Small intestine (tissue), 7 donors: Measurements from ENCODE around the gene MECR. TPM values are rescaled to one million over a fixed set of nuclear protein-coding genes. Genes with fewer than 3 reads are reported as not detected.

Experiments used
- DNase-seq, 2 donors: peaks; one replicate each; pipeline versions ENCODE4 v3.0.0 to v3.0.0-alpha.2; 2013
- FAIRE-seq: peaks from 2 replicates; lab custom pipeline; 2012; peaks lifted over from hg19 to GRCh38; lab: Jason Lieb, UNC
- H3K27ac ChIP-seq, 3 donors: one replicate each; pipeline ENCODE4 v1.5.1; 2013; ENCODE audit warnings: low read length in 2 of 3, mild to moderate bottlenecking in 2 of 3, control low read depth in 1 of 3, inconsistent platforms in 1 of 3, low read depth in 1 of 3, moderate library complexity in 1 of 3
- H3K27me3 ChIP-seq, 3 donors: one replicate each; pipeline ENCODE4 v1.6.1; 2013; ENCODE audit warnings: low read length in 3 of 3, inconsistent platforms in 1 of 3; ENCODE audit not compliant: control insufficient read depth in 3 of 3, insufficient read depth in 3 of 3
- H3K36me3 ChIP-seq, 3 donors: one replicate each; pipeline ENCODE4 v1.6.1; 2013; ENCODE audit warnings: low read length in 3 of 3, inconsistent platforms in 1 of 3, low read depth in 1 of 3, mild to moderate bottlenecking in 1 of 3, moderate library complexity in 1 of 3; ENCODE audit not compliant: control insufficient read depth in 3 of 3, insufficient read depth in 2 of 3
- H3K4me1 ChIP-seq, 3 donors: one replicate each; pipeline ENCODE4 v1.6.1; 2013; ENCODE audit warnings: low read length in 2 of 3, inconsistent platforms in 1 of 3, low read depth in 1 of 3, mild to moderate bottlenecking in 1 of 3, moderate library complexity in 1 of 3; ENCODE audit not compliant: control insufficient read depth in 3 of 3, insufficient read depth in 2 of 3
- H3K4me3 ChIP-seq, 3 donors: one replicate each; pipeline ENCODE4 v1.5.1; 2013; ENCODE audit warnings: low read length in 3 of 3, control low read depth in 1 of 3, inconsistent platforms in 1 of 3, low read depth in 1 of 3, mild to moderate bottlenecking in 1 of 3, moderate library complexity in 1 of 3
- H3K9me3 ChIP-seq, 2 donors: one replicate each; pipeline ENCODE4 v1.6.1; 2013; ENCODE audit warnings: low read depth in 1 of 2, low read length in 1 of 2; ENCODE audit not compliant: control insufficient read depth in 2 of 2, insufficient read depth in 1 of 2
- WGBS, 3 donors: extraction: QIAGEN DNeasy Blood & Tissue Kit; methylation state at CpG; one replicate each; pipeline ENCODE4 v1.1.7; 2013; 5-methylcytosine and 5-hydroxymethylcytosine counted together
- polyA plus RNA-seq, 4 donors: library from polyadenylated mRNA; stranded (reverse) in 3 of 4; unstranded in 1 of 4; fragments of 200-250 nt in 3 of 4; fragments of 120-200 nt in 1 of 4; gene quantifications; one replicate each; pipeline versions ENCODE4 v1.2.1 to v1.2.3, GENCODE V29; 2013
- donor health status: healthy with polysubstance abuse.
- donor health status: control.
- donor health status: control.
- donor health status: Bipolar disorder and iron deficiency.
- donor health status: healthy.

Gene MECR
- polyA plus RNA-seq, 4 donors: 9.7 to 21.3 (median 19.6) TPM

DNA sequence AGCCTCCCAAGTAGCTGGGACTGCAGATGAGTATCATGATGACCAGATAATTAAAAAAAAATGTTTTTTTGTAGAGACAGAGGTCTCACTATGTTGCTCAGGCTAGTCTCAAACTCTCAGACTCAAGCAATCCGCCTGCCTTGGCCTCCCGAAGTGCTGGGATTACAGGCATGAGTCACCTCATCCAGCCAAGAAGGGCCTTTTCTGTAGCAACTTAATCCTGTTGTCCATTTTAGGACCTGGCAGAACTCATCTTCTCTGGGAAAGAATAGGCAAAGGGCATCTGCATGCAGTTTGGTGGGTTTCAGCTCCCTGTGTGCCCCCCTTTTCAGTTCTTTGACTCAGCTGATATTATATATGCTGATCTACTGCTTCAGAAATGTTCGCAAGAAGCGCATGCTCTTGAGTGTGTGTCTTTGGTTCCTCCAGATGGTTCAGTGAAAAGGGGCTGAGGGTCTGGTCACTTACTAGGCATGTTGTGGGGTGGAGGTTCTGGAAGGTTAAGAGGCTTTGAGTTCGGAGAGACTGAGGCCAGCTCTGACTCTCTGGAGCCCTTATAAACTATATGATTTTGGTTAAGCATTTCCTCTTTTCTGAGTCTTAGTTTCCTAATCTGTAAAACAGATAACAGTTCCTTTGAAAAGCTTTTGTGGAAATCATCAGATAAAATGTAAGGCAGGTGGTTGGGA lies 29.7 kb downstream of the MECR start:
- WGBS, 3 donors: 90 to 93% (median 93%) methylated on average over 5 of the region's 5 CpGs
- DNase-seq: no peak
- no peak overlapping the region for H3K4me3 ChIP-seq
- H3K4me1 ChIP-seq: peaks cover 0 to 9% (median 0%) of the 10 kb centered on the region in 3 donors
- FAIRE-seq: no peak
- H3K27me3 ChIP-seq: no peaks in the 10 kb centered on the region
- no peaks in the 10 kb centered on the region for H3K9me3 ChIP-seq
- H3K36me3 ChIP-seq: peaks cover 0 to 79% (median 2%) of the 10 kb centered on the region in 3 donors
- H3K27ac ChIP-seq: peak overlapping the region in 1 of 3 donors; percentile 3

DNA sequence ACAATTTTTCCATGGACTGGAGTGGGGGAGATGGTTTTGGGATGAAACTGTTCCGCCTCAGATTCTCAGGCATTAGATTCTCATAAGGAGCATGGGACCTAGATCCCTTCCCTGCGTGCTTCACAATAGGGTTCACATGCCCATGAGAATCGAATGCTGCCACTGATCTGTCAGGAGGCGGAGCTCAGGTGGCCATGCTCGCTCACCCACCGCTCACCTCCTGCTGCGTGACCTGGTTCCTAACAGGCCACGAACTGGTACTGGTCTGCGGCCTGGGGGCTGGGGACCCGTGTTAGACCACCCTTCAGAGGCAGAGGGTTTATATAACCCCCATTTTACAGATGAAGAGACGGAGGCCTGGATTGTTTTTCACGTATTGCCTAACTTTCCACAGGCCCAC lies 32.7 kb downstream of the MECR start:
- no peak overlapping the region for H3K4me3 ChIP-seq
- no peak for DNase-seq
- H3K4me1 ChIP-seq: peaks cover 0 to 9% (median 6%) of the 10 kb centered on the region in 3 donors
- no peak overlapping the region for H3K27ac ChIP-seq
- WGBS, 3 donors: 90 to 94% (median 94%) methylated on average over 12 of the region's 12 CpGs
- H3K36me3 ChIP-seq: peaks cover 0 to 87% (median 2%) of the 10 kb centered on the region in 3 donors
- no peak for FAIRE-seq
- H3K27me3 ChIP-seq: no peaks in the 10 kb centered on the region
- H3K9me3 ChIP-seq: no peaks in the 10 kb centered on the region

DNA sequence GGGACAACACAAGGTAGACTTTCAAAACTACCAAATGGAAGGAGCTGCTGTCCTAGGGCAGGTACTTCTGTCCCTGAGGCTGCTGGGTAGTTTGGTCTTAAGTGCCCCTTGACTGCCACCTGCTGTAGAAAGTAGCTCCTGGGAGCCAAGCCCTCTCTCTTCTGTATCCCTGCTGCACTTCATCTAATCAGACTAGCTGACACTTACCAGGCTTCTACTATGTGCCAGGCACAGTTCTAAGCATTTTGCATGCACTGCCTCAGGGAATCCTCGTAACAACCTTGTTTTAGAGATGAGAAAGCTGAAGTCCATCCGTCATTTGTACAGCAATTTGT lies 33.2 kb downstream of the MECR start:
- peaks cover 0 to 88% (median 2%) of the 10 kb centered on the region in 3 donors for H3K36me3 ChIP-seq
- H3K4me1 ChIP-seq: peaks cover 0 to 7% (median 6%) of the 10 kb centered on the region in 3 donors
- FAIRE-seq: no peak
- H3K4me3 ChIP-seq: no peak overlapping the region
- no peak overlapping the region for H3K27ac ChIP-seq
- H3K27me3 ChIP-seq: no peaks in the 10 kb centered on the region
- 74 to 92% (median 81%) methylated on average over 2 of the region's 2 CpGs for WGBS, 3 donors
- no peaks in the 10 kb centered on the region for H3K9me3 ChIP-seq
- DNase-seq: peak; percentile 72 to 82

DNA sequence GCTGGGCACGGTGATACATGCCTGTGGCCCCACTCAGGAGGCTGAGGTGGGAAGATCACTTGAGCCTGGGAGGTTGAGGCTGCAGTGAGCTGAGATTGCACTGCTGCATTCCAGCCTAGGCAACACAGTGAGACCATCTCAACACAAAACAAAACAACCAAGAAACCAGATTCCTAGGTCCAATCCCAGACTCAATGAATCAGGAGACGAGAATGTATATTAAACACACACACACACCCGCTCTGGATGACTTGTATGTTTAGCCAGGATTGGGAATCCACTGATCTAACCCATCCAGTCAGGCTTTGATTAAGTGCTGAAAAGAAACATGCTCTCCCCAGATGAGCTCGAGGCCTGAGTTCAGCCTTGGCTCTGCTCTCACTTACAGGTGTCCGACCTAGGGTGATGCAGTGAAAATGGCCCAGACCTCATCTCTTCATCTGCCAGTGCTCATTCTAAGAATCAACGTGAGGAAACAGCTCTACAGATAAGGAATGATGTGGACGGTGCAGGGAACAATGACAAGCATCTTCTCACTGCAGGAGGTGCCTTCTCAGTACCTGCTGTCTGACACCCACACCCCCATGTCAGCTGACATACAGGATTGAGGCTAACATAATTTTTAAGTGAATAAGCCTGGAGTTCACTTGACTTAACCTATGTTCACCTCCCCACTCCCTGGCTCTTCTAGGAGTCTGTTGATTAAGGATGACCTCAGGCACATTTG lies 33.7 kb downstream of the MECR start:
- Histone ChIP-seq H3K27me3 (no peaks in the 10 kb centered on the region), H3K4me3 (no peak overlapping the region), H3K9me3 (no peaks in the 10 kb centered on the region), H3K36me3 (peaks cover 0 to 92% (median 2%) of the 10 kb centered on the region in 3 donors), H3K4me1 (peaks cover 0 to 6% (median 2%) of the 10 kb centered on the region in 3 donors), H3K27ac (no peak overlapping the region)
- DNase-seq (no peak), FAIRE-seq (no peak)
- WGBS, 3 donors: 73 to 80% (median 75%) methylated on average over 7 of the region's 7 CpGs

DNA sequence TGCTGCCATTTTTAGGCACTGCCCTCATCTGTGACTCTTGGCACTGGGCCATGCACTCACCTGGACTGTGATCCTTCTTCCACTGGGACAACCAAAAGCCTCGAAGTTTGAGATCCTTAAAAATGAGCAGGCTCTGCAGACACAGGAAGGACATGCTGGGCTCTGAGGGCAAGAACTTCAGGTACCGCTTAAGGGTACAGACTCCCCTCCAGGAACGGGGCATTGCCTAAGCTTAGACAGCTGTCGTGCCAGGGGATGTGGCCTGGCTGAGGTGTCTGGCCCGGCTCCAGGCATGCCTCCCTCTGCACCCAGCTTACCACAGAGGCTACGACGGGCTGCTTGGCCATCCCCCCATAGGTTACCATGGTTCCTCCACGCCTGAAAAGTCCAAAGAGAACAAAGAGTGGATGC lies 34.8 kb downstream of the MECR start:
- no peak for FAIRE-seq
- no peak overlapping the region for H3K27ac ChIP-seq
- no peaks in the 10 kb centered on the region for H3K9me3 ChIP-seq
- peaks cover 0 to 83% (median 2%) of the 10 kb centered on the region in 3 donors for H3K36me3 ChIP-seq
- no peak overlapping the region for H3K4me3 ChIP-seq
- WGBS, 3 donors: 27 to 62% (median 40%) methylated on average over 8 of the region's 8 CpGs
- no peak for DNase-seq
- H3K27me3 ChIP-seq: no peaks in the 10 kb centered on the region
- peaks cover 0 to 6% (median 0%) of the 10 kb centered on the region in 3 donors for H3K4me1 ChIP-seq

DNA sequence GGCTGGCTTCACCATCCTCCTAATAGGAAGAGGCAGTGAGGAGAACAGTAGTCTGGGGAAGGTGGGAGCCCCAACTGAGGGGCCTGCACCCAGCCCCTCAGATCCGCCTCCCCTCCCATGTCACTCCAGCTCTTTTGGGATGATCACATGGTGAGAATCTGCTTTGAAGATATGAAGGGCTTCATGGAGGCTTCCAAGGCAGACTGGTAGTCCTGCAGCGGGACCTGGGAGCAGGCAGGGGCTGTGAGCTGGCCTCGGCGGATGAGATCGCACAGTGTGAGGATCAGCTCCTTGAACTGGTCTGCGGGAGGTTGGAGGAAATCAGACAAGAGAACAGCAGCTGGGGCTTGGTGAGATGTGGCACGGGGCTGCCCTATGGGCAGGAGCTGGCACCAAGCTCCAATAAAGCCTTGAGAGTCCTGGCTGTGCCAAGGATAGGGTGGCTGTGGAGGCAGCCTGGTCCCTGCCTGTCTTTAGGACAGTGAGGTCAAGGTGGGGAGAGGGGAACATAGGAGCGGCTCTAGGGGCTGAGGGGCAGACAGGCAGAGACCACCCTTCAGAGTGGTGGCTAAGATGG lies 36.8 kb downstream of the MECR start:
- Histone ChIP-seq H3K36me3 (peaks cover 0 to 69% (median 0%) of the 10 kb centered on the region in 3 donors), H3K27me3 (no peaks in the 10 kb centered on the region), H3K9me3 (peaks cover 0 to 7% of the 10 kb centered on the region in 2 donors), H3K4me3 (no peak overlapping the region), H3K4me1 (peaks cover 0 to 6% (median 0%) of the 10 kb centered on the region in 3 donors), H3K27ac (no peak overlapping the region)
- DNase-seq (no peak), FAIRE-seq (no peak)
- 95 to 98% (median 97%) methylated on average over 8 of the region's 8 CpGs for WGBS, 3 donors

DNA sequence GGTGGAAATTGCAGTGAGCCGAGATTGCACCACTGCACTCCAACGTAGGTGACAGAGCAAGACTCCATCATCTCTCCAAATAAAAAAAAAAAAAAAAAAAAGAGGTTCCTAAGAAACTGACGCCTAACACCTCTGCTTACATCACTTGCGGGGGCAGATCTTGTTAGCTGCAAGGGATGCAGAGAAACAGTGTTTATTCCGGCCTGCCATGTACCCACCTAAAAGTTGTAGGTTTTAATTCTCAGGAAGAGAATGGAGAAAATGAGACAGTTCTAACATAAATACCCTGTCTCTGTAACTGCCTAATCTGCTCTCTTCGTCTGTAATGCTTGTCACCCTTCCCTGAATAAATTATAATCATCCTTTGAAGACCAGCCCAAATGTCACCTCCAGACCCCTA lies 40.0 kb downstream of the MECR start:
- H3K27ac ChIP-seq: no peak overlapping the region
- FAIRE-seq (no peak), DNase-seq (no peak)
- peaks cover 0 to 41% (median 0%) of the 10 kb centered on the region in 3 donors for H3K36me3 ChIP-seq
- no peak overlapping the region for H3K4me3 ChIP-seq
- H3K27me3 ChIP-seq: no peaks in the 10 kb centered on the region
- H3K4me1 ChIP-seq: peaks cover 0 to 9% (median 6%) of the 10 kb centered on the region in 3 donors
- 88 to 95% (median 92%) methylated on average over 6 of the region's 6 CpGs for WGBS, 3 donors
- peaks cover 0 to 7% of the 10 kb centered on the region in 2 donors for H3K9me3 ChIP-seq

DNA sequence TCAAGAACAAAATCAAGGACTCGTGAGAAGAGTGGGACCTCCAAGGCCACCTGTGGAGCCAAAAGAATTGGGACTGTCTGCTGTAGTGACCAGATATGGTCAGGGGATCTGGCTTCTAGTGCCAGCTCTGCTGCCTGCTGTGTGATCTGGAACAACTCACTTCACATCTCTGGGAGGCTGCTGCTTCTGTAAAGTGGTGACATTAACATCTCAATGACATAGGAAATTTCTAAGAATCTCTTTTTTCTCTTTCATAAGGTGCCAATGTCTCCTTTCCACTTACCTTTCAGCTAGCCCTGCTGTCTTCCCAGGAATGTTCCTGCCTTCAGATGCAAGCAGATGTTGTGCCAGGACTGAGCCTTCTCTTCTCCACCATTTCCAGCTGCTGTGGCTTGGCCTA lies 44.0 kb downstream of the MECR start:
- no peak for FAIRE-seq
- H3K36me3 ChIP-seq: peaks cover 0 to 8% (median 0%) of the 10 kb centered on the region in 3 donors
- 82 to 94% (median 91%) methylated on average over 1 of the region's 1 CpG for WGBS, 3 donors
- H3K27ac ChIP-seq: no peak overlapping the region
- DNase-seq: no peak
- H3K4me1 ChIP-seq: peaks cover 0 to 21% (median 0%) of the 10 kb centered on the region in 3 donors
- peaks cover 0 to 7% of the 10 kb centered on the region in 2 donors for H3K9me3 ChIP-seq
- H3K27me3 ChIP-seq: no peaks in the 10 kb centered on the region
- H3K4me3 ChIP-seq: no peak overlapping the region
